Measurements from ENCODE around the gene ABLIM1.

DNA sequence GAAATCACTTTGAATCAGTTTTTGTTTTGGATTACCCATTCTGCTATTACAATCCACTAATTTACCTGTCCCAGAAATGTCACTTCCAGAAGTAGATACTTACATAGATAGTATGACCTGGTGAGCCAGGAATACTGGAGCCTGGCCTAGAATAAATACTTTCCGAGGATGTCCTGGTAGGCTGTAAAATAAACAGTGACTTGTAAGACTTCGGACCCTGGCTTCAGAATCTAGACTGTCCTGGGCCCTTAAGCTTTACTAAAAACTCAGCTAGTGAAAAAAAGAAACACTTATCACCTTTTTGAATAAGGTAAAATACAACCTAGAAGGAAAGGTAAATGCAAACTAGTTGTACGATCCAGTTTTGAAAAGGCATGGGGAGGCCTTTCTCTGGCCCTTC is 184.3 kb downstream of the ABLIM1 start:
- no peak for TF ChIP-seq EZH2 (IDR thresholded peaks at IDR 0.05; ENCODE audit: borderline replicate concordance, low read depth, low read length, poor library complexity, severe bottlenecking)
- TF ChIP-seq, protein P1, sequence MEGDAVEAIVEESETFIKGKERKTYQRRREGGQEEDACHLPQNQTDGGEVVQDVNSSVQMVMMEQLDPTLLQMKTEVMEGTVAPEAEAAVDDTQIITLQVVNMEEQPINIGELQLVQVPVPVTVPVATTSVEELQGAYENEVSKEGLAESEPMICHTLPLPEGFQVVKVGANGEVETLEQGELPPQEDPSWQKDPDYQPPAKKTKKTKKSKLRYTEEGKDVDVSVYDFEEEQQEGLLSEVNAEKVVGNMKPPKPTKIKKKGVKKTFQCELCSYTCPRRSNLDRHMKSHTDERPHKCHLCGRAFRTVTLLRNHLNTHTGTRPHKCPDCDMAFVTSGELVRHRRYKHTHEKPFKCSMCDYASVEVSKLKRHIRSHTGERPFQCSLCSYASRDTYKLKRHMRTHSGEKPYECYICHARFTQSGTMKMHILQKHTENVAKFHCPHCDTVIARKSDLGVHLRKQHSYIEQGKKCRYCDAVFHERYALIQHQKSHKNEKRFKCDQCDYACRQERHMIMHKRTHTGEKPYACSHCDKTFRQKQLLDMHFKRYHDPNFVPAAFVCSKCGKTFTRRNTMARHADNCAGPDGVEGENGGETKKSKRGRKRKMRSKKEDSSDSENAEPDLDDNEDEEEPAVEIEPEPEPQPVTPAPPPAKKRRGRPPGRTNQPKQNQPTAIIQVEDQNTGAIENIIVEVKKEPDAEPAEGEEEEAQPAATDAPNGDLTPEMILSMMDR (conservative IDR thresholded peaks at IDR 0.05; ENCODE audit: low read depth, low read length): no peak
